Measurements from ENCODE around the gene CD82.

CD82 gene

GRCh38 chr11:44598831-44599230 lies 33.4 kb downstream of the CD82 start:
- Histone ChIP-seq H3K4me1 (ENCODE audit: control insufficient read depth in 5 of 5, insufficient read depth in 5 of 5, low read length in 5 of 5) (peaks cover 2 to 51% (median 29%) of the 10 kb centered on the region in 5 donors), H3K27me3 (ENCODE audit: control insufficient read depth in 5 of 5, insufficient read depth in 4 of 5, low read length in 5 of 5) (peaks cover 0 to 2% (median 0%) of the 10 kb centered on the region in 5 donors), H3K9ac (ENCODE audit: low read length in 5 of 5) (no peak overlapping the region), H3K9me3 (ENCODE audit: control insufficient read depth in 5 of 5, low read length in 5 of 5) (no peaks in the 10 kb centered on the region), H3K27ac (ENCODE audit: low read depth, low read length) (no peak overlapping the region), H3K4me3 (ENCODE audit: low read depth in 1 of 5, low read length in 5 of 5) (no peak overlapping the region), H3K36me3 (ENCODE audit: control insufficient read depth in 5 of 5, insufficient read depth in 5 of 5, low read length in 5 of 5) (peaks cover 0 to 6% (median 2%) of the 10 kb centered on the region in 5 donors)

- H3K4me1 ChIP-seq (ENCODE audit: control insufficient read depth in 5 of 5, insufficient read depth in 5 of 5, low read length in 5 of 5) = peaks cover 2 to 51% (median 29%) of the 10 kb centered on the region in 5 donors
- no peak overlapping the region for H3K4me3 ChIP-seq (ENCODE audit: low read depth in 1 of 5, low read length in 5 of 5)
- H3K27ac ChIP-seq (ENCODE audit: low read depth, low read length) = no peak overlapping the region
- no peak overlapping the region for H3K9ac ChIP-seq (ENCODE audit: low read length in 5 of 5)
- H3K36me3 ChIP-seq (ENCODE audit: control insufficient read depth in 5 of 5, insufficient read depth in 5 of 5, low read length in 5 of 5) = peaks cover 0 to 11% (median 5%) of the 10 kb centered on the region in 5 donors
- no peaks in the 10 kb centered on the region for H3K9me3 ChIP-seq (ENCODE audit: control insufficient read depth in 5 of 5, low read length in 5 of 5)
- peaks cover 0 to 2% (median 0%) of the 10 kb centered on the region in 5 donors for H3K27me3 ChIP-seq (ENCODE audit: control insufficient read depth in 5 of 5, insufficient read depth in 4 of 5, low read length in 5 of 5)
Observed at GRCh38 chr11:44600261-44600660, 34.8 kb downstream of the CD82 start.

- Histone ChIP-seq H3K27me3 (ENCODE audit: control insufficient read depth in 5 of 5, insufficient read depth in 4 of 5, low read length in 5 of 5) (peaks cover 0 to 2% (median 0%) of the 10 kb centered on the region in 5 donors), H3K9ac (ENCODE audit: low read length in 5 of 5) (no peak overlapping the region), H3K36me3 (ENCODE audit: control insufficient read depth in 5 of 5, insufficient read depth in 5 of 5, low read length in 5 of 5) (peaks cover 0 to 16% (median 10%) of the 10 kb centered on the region in 5 donors), H3K27ac (ENCODE audit: low read depth, low read length) (no peak overlapping the region), H3K9me3 (ENCODE audit: control insufficient read depth in 5 of 5, low read length in 5 of 5) (no peaks in the 10 kb centered on the region), H3K4me3 (ENCODE audit: low read depth in 1 of 5, low read length in 5 of 5) (no peak overlapping the region), H3K4me1 (ENCODE audit: control insufficient read depth in 5 of 5, insufficient read depth in 5 of 5, low read length in 5 of 5) (peaks cover 2 to 46% (median 24%) of the 10 kb centered on the region in 5 donors)
Observed at GRCh38 chr11:44600839-44601383, 35.4 kb downstream of the CD82 start.

- peaks cover 0 to 2% (median 0%) of the 10 kb centered on the region in 5 donors for H3K27me3 ChIP-seq (ENCODE audit: control insufficient read depth in 5 of 5, insufficient read depth in 4 of 5, low read length in 5 of 5)
- H3K9ac ChIP-seq (ENCODE audit: low read length in 5 of 5) = no peak overlapping the region
- peaks cover 0 to 21% (median 15%) of the 10 kb centered on the region in 5 donors for H3K36me3 ChIP-seq (ENCODE audit: control insufficient read depth in 5 of 5, insufficient read depth in 5 of 5, low read length in 5 of 5)
- no peak overlapping the region for H3K4me3 ChIP-seq (ENCODE audit: low read depth in 1 of 5, low read length in 5 of 5)
- H3K4me1 ChIP-seq (ENCODE audit: control insufficient read depth in 5 of 5, insufficient read depth in 5 of 5, low read length in 5 of 5) = peaks cover 0 to 38% (median 16%) of the 10 kb centered on the region in 5 donors
- no peaks in the 10 kb centered on the region for H3K9me3 ChIP-seq (ENCODE audit: control insufficient read depth in 5 of 5, low read length in 5 of 5)
- H3K27ac ChIP-seq (ENCODE audit: low read depth, low read length) = no peak overlapping the region
Observed at GRCh38 chr11:44601471-44602370, 36.3 kb downstream of the CD82 start.

- Histone ChIP-seq H3K9me3 (ENCODE audit: control insufficient read depth in 5 of 5, low read length in 5 of 5) (no peaks in the 10 kb centered on the region), H3K36me3 (ENCODE audit: control insufficient read depth in 5 of 5, insufficient read depth in 5 of 5, low read length in 5 of 5) (peaks cover 0 to 28% (median 20%) of the 10 kb centered on the region in 5 donors), H3K27me3 (ENCODE audit: control insufficient read depth in 5 of 5, insufficient read depth in 4 of 5, low read length in 5 of 5) (peaks cover 0 to 2% (median 0%) of the 10 kb centered on the region in 5 donors), H3K27ac (ENCODE audit: low read depth, low read length) (no peak overlapping the region), H3K9ac (ENCODE audit: low read length in 5 of 5) (no peak overlapping the region), H3K4me1 (ENCODE audit: control insufficient read depth in 5 of 5, insufficient read depth in 5 of 5, low read length in 5 of 5) (peaks cover 0 to 27% (median 10%) of the 10 kb centered on the region in 5 donors), H3K4me3 (ENCODE audit: low read depth in 1 of 5, low read length in 5 of 5) (no peak overlapping the region)
Observed at GRCh38 chr11:44602891-44603310, 37.4 kb downstream of the CD82 start.

GRCh38 chr11:44604171-44604581 lies 38.7 kb downstream of the CD82 start:
- Histone ChIP-seq H3K4me1 (ENCODE audit: control insufficient read depth in 5 of 5, insufficient read depth in 5 of 5, low read length in 5 of 5) (peaks cover 0 to 26% (median 10%) of the 10 kb centered on the region in 5 donors), H3K36me3 (ENCODE audit: control insufficient read depth in 5 of 5, insufficient read depth in 5 of 5, low read length in 5 of 5) (peaks cover 0 to 28% (median 22%) of the 10 kb centered on the region in 5 donors), H3K9ac (ENCODE audit: low read length in 5 of 5) (no peak overlapping the region), H3K27ac (ENCODE audit: low read depth, low read length) (no peak overlapping the region), H3K4me3 (ENCODE audit: low read depth in 1 of 5, low read length in 5 of 5) (no peak overlapping the region), H3K27me3 (ENCODE audit: control insufficient read depth in 5 of 5, insufficient read depth in 4 of 5, low read length in 5 of 5) (peaks cover 0 to 2% (median 0%) of the 10 kb centered on the region in 5 donors), H3K9me3 (ENCODE audit: control insufficient read depth in 5 of 5, low read length in 5 of 5) (no peaks in the 10 kb centered on the region)

- H3K4me3 ChIP-seq (ENCODE audit: low read depth in 1 of 5, low read length in 5 of 5) = no peak overlapping the region
- H3K36me3 ChIP-seq (ENCODE audit: control insufficient read depth in 5 of 5, insufficient read depth in 5 of 5, low read length in 5 of 5) = peaks cover 0 to 26% (median 22%) of the 10 kb centered on the region in 5 donors
- H3K4me1 ChIP-seq (ENCODE audit: control insufficient read depth in 5 of 5, insufficient read depth in 5 of 5, low read length in 5 of 5) = peaks cover 0 to 33% (median 10%) of the 10 kb centered on the region in 5 donors
- H3K9ac ChIP-seq (ENCODE audit: low read length in 5 of 5) = no peak overlapping the region
- H3K27me3 ChIP-seq (ENCODE audit: control insufficient read depth in 5 of 5, insufficient read depth in 4 of 5, low read length in 5 of 5) = no peaks in the 10 kb centered on the region
- no peak overlapping the region for H3K27ac ChIP-seq (ENCODE audit: low read depth, low read length)
- H3K9me3 ChIP-seq (ENCODE audit: control insufficient read depth in 5 of 5, low read length in 5 of 5) = no peaks in the 10 kb centered on the region
Observed at GRCh38 chr11:44605068-44605708, 39.7 kb downstream of the CD82 start.

- H3K27me3 ChIP-seq (ENCODE audit: control insufficient read depth in 5 of 5, insufficient read depth in 4 of 5, low read length in 5 of 5) = no peaks in the 10 kb centered on the region
- H3K9ac ChIP-seq (ENCODE audit: low read length in 5 of 5) = no peak overlapping the region
- no peaks in the 10 kb centered on the region for H3K9me3 ChIP-seq (ENCODE audit: control insufficient read depth in 5 of 5, low read length in 5 of 5)
- peaks cover 0 to 22% (median 22%) of the 10 kb centered on the region in 5 donors for H3K36me3 ChIP-seq (ENCODE audit: control insufficient read depth in 5 of 5, insufficient read depth in 5 of 5, low read length in 5 of 5)
- H3K27ac ChIP-seq (ENCODE audit: low read depth, low read length) = no peak overlapping the region
- no peak overlapping the region for H3K4me3 ChIP-seq (ENCODE audit: low read depth in 1 of 5, low read length in 5 of 5)
- peaks cover 0 to 31% (median 7%) of the 10 kb centered on the region in 5 donors for H3K4me1 ChIP-seq (ENCODE audit: control insufficient read depth in 5 of 5, insufficient read depth in 5 of 5, low read length in 5 of 5)
Observed at GRCh38 chr11:44605965-44606364, 40.5 kb downstream of the CD82 start.

GRCh38 chr11:44606472-44606871 lies 41.0 kb downstream of the CD82 start:
- Histone ChIP-seq H3K27ac (ENCODE audit: low read depth, low read length) (no peak overlapping the region), H3K9ac (ENCODE audit: low read length in 5 of 5) (no peak overlapping the region), H3K36me3 (ENCODE audit: control insufficient read depth in 5 of 5, insufficient read depth in 5 of 5, low read length in 5 of 5) (peaks cover 0 to 23% (median 22%) of the 10 kb centered on the region in 5 donors), H3K4me3 (ENCODE audit: low read depth in 1 of 5, low read length in 5 of 5) (no peak overlapping the region), H3K9me3 (ENCODE audit: control insufficient read depth in 5 of 5, low read length in 5 of 5) (no peaks in the 10 kb centered on the region), H3K4me1 (ENCODE audit: control insufficient read depth in 5 of 5, insufficient read depth in 5 of 5, low read length in 5 of 5) (peaks cover 0 to 33% (median 3%) of the 10 kb centered on the region in 5 donors), H3K27me3 (ENCODE audit: control insufficient read depth in 5 of 5, insufficient read depth in 4 of 5, low read length in 5 of 5) (no peaks in the 10 kb centered on the region)

All from subcutaneous abdominal adipose tissue (tissue), 5 donors.